GM18873 (cell line): ENCODE measurements around the gene SLC39A11.
"Not testable (repeated sequence)": the region's sequence is repeated elsewhere in the genome, so short reads cannot be mapped to it uniquely, and the experiment has no call there.

ENCODE experiments used
- ATAC-seq: cut with Tn5 transposase; IDR thresholded peaks from one replicate; pipeline ENCODE4 v1.9.1; 2021; ENCODE audit warnings: mild to moderate bottlenecking, moderate library complexity, moderate number of reproducible peaks; ENCODE audit not compliant: unreplicated experiment, low FRiP score

Gene SLC39A11

DNA sequence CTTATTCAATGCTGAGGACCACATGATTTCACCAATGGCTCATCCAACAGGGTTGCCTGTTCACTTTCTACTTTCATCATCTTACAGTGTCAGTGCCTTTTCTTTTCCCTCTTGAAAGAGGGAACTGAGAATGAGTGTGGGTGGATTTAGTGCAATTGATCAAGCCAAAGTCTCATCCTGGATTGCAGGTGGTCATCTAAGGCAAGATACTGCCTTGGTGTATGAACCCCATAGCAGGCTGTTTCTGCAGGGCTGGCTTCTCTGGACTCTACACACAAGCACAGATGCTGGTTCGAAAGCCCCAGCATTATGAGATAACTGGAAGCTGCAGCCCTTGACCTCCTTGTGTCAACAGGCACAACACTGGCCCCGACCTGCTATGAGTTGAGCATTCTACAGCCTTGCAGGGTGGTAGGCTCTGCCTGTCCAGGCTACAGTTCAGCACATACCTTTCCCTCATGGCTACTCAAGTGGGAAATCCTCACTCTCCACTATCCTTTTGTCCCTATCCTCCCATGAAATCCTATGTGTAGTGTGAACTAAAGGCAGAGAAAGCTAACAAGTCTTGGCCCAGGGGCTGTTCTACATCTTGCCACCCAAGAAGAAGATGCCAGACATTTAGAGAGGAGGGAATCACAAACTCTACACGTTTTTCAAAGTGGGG is 358.7 kb downstream of the SLC39A11 start:
- ATAC-seq = no peak

DNA sequence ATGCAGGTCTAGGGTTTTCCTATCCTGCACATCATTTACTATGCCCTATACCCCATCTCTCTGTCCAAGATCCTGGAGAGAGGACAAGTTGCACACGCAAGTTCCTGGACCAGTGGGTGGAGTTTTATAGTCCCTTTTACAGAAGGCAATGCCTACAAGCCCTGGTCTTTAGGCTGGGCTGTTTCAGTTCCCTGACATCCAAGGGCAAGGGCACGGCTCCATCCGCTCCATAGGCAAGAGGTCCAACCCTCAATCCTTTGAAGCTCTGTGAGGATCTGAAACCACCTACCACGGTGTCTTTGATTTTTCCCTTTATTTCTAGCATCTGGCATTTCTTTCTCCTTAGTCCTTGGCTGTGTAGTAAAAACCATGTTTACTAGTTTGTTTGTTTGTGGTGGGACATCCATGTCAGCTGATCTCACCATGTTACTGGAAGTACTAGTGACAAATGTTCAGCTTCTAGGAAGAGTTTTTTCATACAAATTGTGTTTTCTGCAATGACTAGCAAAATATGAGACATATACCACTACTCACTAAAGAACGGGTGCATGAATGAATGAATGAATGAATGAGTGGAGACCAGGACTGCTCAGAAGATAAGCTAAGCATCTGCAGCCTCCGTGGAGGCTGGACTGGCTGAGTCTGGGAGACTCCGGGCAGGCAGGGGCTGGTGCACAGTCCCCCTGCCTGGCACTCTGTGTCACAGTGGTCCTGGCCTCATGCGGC is 359.4 kb downstream of the SLC39A11 start:
- ATAC-seq = no peak

DNA sequence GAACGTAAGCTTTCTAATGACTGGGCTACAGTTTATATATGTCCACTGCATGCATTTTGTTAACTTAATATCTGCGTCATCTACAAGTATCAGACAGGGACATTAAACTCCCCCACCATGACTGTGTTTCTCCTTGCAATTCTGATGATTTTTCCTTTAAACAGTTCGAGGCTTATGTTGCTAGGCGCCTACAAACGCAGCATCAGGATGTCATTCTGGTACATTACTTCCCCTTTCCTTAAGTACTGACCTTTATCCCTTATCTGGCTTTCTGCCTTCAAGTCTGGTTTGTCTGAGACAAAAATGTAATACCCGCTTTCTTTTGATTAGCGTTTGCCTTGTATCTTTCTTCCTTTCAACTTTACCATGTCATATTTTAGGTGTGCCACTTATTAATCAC is 362.4 kb downstream of the SLC39A11 start:
- ATAC-seq = no peak

DNA sequence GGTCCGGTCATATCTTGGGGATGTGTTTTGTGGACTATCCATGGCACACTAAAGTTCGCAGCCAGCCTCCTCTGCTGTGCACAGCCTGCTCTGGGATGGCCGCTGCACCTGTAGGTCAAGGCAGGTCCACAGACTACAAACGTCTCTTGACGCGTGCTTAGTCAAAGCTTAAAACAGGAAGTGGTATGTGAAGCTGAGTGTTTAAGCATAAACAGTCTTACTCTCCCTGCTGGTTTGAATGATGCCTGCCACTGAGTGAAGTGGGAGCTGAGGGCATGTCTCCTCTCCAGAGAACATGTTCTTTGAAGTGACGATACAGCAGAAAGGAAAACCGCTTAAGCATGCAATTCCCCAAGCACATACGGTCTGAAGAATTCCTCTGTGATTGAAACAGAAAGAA is 365.6 kb downstream of the SLC39A11 start:
- peak; percentile 96 for ATAC-seq

DNA sequence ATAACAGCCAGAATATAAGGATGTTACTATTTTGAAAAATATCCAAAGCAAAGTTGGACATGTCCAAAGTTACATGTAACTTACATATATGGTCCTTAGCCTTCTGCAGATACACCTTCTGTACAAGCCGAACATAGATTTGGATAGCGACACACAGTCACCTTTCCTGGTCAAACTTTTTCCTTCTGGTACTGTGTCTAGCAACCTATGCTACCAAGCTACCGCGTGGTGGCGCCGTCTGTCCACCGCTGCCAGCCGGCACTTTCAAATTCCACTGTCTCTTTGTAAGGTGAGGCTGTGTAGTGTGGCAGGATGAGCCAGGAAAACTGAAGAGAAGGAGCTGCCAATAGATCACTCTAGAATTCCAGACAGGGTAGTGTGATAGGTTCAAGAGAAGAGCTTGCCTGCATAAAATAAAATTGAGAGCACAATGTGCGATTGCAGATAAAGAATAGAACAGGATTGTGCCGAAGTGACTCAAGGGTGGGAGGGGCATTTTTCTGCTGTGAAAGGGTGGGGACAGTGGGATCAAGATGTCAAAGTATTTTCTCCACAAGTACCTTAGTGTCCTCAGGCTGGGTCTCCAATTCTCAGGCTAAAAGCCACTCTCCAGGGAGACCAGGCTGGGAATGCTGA is 366.9 kb downstream of the SLC39A11 start:
- ATAC-seq = no peak

DNA sequence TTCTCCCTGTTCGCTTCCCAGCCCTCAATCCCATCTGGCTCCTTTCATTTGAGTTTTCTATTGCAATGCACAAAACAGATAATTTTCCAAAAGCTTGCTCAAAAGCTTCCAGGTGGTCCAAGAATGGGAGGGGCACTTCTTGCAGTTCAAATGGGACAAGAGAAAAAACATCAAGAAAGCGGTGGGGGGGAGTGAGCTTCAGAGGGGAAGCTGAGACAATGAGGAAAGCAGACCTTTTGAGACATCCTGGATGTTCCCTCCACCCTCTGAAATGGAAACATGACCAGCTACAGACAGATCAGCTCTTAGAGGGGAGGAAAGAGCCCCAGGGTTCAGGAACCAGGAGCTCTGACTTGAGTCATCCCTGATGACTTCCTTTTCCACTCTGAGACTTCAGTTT is 368.2 kb downstream of the SLC39A11 start:
- ATAC-seq = no peak

DNA sequence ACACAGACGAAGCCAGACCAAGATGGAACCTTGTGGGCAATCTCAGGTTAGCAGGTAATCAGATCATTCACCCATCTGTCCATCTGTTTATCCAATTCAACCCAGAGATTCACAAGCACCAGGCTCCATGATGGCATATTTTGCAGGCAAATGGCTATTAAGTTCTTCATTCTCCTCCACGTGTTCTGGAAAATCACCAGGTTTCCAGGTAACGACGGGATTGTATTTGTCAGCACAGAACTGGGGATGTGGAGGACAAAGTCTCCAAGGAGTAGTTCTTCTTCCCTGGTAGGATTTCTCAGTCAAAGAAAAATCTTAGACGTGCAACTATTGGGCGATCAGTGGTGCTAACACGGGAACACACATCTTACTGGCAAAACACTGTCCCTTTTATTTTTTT is 368.8 kb downstream of the SLC39A11 start:
- ATAC-seq = no peak

DNA sequence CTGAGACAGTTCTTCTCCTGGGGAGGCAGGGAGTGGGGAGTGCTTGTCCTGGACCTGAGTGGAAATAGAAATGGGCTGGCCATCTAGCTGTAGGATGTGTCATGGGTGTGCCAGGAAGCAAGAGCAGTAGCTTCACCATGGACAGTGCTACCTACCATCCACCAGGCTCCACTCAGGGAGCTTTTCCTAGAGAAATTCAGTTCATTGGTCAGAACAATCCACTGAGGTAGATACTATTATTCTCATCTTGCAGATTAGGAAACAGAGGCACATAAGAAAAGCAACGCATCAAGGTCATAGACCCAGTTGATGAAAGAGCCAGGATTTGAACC is 372.0 kb downstream of the SLC39A11 start:
- no peak for ATAC-seq

DNA sequence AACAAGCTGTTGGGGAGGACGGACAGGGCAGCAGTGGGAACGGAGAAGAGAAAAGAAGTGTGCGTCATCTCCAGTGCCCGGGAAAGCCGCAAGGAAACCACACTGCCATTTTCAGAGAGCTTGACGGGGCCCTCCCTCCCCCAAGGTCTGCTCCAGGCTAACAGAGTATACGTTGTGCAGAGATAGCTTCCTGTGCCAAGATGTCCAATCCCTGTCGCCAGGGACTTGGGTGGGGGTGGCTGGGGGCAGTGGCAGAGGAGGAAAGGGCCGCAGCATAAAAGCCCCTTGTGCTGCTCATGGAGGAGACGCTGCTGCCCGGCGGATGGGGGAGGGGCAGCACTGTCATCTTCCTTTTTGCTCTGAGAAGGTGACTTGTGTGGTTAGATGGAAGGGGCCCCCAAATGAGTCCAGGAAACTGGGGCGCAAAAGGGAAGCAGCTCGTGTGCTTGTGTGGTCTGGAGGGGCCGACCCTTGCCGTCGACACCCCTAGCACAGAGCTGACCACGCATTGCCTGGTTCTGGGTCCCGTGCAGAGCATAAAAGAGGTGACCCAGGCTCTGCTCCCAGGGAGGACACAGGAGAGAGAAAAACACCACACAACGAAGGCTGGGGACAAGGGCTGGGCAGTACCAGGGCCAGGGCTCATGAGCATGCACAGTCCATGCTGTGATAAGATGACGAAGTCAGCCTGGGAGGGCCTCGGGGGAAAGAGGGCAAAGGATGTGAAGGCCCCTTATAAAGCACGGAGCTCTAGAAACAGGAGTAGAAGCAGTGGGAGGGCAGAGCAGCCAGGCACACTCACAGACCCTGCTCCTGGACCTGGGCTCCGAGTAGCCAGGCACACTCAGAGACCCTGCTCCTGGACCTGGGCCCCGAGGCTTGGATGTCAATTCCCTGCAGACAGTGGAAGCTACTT is 372.7 kb downstream of the SLC39A11 start:
- no peak for ATAC-seq

DNA sequence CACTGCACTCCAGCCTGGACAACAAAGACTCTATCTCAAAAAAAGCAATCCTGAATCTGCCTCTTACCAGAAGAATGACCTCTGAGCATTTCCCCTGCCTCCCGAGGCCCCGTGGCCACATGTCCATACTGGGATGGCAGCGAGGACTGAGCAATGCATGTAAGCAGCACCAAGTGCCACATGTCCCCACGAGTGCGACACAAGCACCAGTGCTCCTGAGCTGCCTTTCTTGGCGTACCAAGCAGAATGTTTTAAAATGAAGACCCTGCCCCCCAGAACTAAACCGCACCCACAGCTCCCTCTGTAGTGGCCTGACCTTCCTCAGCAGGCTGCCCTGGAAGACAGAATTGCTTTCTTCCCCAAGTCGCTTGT is 373.3 kb downstream of the SLC39A11 start:
- ATAC-seq = no peak

DNA sequence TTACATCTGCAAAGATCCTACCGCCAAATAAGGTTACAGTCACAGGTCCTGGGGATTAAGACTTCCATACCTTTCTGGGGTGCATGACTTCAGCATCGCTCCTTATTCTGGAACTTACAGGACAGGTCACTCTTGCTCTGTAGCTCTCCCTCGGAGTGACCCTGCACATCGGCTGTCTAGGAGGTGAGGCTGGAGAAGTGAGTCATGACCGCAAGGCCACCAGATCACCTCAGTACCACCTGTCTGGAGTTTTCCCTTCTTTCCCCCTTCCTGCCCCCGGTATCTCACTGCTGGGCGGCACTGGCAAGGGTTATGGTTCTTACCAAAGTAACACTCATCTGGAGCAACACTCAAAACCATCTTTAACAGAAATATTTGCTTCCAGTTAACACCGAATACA is 374.8 kb downstream of the SLC39A11 start:
- no peak for ATAC-seq

DNA sequence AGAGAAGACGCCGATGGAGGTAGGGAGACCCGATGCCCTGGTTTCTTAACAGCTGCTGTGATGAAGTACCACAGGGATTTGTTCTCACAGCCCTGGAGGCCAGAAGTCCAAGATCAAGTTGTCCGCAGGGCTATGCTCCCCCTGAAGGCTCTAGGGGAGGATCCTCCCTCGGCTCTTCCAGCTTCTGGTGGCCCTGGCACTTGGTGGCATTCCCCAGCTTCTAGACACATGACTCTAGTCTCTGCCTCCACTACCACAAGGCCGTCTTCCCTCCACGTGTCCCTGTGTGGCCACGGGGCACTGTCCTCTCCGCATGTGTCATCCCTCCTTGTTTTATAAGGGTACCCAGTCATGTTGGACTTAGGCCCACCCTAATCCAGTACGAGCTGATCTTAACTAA is 375.2 kb downstream of the SLC39A11 start:
- no peak for ATAC-seq

DNA sequence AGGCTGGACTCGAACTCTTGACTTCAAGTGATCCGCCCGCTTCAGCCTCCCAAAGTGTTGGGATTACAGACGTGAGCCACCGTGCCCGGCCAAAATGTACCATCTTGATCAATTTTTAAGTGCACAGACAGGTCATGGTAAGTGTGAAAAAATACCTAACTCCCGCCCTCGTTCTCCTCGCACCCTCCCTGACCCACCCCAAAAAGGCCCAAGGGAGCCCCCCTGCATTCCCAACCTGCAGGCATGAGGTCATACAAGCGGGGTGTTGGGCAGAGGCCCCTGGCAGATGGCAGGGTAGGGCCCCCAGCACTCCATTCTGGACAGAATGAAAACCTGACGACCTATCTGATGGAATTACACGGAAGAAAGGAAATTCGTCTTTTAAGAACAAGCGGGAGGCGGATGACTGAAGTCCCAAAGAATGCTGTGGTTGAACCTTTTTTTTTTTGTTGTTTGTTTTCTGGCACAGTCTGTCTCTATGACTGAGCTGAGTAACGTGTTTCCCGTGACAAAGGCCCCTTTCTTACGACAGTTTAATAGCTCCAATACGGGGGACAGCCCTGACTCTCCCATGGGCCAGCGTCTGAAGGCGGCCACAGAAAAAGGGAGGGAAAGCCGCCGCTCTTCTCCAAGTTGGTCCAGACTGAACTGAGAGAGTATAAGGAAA is 376.4 kb downstream of the SLC39A11 start:
- no peak for ATAC-seq

DNA sequence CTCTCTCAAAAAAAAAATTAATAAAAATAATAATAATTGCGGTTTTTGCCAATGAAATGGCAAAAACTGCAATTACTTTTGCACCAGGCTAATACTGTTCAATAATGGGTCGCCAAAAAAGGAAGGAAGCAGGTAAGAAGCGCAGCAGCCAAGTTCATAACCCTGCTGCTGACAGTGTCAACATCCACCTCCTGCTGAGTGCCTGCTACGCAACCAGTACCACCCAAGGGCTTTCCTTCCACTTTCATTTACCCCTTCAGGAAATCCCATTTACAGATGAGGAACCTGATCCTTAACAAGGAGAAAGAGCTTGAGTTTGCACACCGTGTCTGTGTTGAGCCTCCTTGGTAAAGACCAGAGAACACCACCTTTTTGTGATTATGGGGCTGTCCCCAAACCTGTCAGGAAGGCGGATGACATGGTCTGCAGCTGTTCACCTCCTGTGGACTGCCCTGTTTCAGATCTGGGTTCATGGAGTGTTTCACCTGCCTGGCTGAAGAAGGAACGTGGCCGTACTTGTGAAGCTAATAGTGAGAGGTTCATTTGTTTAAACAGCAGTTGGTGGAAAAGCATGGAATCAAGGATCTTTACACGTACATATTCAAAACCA is 378.0 kb downstream of the SLC39A11 start:
- no peak for ATAC-seq

DNA sequence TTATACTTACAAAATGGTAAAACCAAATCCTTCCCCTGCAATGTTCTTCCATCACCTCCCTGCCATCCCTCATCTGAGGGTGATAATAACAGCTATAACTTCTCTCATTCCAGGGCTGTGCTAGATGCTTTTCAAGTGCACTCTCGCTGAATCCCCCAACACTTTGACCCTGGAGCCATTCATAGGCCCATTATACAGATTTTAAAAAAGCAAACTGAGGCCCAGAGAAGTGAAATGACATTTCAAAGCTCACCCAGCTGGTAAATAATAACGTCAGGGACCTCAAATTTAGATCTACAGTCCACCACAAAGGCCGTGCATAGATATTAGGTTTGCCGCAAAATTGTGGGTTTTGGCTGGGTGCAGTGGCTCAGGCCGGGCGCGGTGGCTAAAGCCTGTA is 378.8 kb downstream of the SLC39A11 start:
- no peak for ATAC-seq

DNA sequence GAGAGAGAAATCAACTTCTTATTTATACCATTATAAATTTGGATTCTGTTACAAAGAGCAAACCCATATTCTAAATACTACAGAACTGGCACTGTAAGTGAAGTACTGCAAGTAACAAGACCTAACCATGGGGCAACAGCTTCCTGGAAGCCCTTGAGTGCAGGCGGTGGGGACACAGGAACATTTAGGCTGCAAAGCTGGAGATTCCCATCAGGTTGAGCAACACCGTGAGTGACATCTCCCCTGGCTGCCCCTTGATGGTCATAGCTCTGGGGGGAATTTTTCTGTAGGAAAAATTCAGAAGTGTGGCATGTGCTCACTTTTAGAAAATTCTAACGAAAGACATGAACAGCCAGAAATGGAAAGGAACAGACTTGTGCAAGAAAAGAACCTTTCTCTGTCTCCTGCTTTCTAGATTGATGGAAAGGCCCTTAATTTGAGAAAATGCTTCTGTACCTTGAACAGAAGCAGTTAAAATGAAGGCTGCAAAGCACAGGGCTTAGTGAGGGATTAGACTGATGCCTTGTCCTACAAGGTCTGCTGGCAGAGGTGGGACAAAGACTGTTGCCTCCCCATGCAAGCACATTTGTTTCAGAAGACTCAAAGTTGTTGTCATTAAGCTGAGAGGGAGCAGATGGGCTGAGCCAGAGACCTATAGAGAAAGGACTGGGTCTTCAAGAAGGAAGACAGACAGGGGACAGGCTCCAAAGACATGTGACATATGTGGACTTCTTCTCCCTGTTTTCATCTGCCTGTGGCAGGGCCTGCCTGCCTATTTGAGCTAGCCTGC is 380.8 kb downstream of the SLC39A11 start:
- ATAC-seq = no peak

DNA sequence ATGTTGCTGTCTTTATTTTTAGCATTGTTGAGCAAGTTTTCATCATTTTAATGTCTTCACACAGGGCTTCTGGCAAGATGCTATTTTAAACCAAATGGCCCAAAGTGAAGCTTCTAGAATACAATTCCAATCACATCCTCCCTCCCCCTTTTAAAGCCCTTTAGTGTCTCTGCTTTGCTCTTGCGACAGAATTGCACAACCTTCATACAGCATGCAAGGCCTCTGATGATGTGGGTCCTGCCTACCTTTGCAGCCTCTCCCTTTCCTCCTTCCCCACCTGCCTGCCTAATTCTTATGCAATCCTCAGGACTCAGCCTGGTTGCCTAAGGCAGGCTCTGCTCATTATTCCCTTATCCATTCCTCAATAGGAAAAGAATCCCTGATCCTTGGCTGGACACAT is 381.7 kb downstream of the SLC39A11 start:
- no peak for ATAC-seq

DNA sequence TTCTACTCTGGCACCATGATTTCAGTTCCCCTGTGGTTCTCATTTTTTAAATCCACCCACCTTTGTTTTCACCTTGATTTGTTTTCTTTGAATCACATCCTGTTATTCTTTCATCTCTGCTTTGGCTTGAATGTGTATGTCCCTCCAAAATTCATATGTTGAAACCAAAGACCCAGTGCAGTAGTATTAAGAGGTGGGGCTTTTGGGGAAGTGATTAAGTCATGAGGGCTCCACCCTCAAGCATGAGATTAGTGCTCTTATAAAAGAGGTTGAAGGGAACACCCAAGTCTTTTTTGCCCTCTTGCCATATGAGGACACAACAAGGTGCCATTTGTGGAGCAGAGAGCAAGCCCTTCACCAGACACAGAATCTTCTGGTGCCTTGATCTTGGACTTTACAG is 382.3 kb downstream of the SLC39A11 start:
- no peak for ATAC-seq

DNA sequence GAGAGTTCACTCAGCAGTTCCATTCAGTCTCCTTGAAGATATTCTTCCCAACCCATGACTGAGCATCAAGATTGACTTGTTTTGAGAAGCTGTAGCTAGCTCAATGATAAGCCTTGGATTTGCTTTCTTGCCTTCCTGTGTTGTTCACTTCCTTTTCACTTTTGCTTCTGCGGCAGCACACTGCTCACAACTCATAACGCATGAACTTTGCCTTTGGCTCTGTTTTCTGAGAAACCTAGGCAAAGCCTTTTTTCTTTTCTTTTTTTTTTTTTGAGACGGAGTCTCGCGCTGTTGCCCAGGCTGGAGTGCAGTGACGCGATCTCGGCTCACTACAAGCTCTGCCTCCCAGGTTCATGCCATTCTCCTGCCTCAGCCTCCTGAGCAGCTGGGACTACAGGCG is 383.8 kb downstream of the SLC39A11 start:
- ATAC-seq = not testable (repeated sequence)
